GM12878 (cell line): ENCODE data around the gene KRT79. TPM values are rescaled to one million over a fixed set of nuclear protein-coding genes. Genes with fewer than 3 reads are reported as not detected.

Source experiments
- ATAC-seq: fragments of 200-7000 bp; cut with Tn5 transposase; 3 replicates; pipeline ENCODE4 v1.9.1; 2020; ENCODE audit warnings: mild to moderate bottlenecking, moderate library complexity
- BruUV-seq: library from RNA; stranded (reverse); fragments of 400-500 nt; replicated peaks from 2 replicates; lab custom pipeline; 2021; lab: Mats Ljungman, UMichigan
- CTCF ChIA-PET: fragments of 300-600 bp; sonication (Branson Sonifier 250); formaldehyde crosslinking; extraction: SDS; loops from one replicate; lab custom pipeline; 2021; ENCODE audit warnings: inconsistent platforms; lab: Yijun Ruan, JAX
- POLR2A ChIA-PET: fragments of 350-600 bp; formaldehyde crosslinking; extraction: SDS; loops from one replicate; lab custom pipeline; 2021; ENCODE audit warnings: inconsistent platforms; lab: Charles Lee
- RAD21 ChIA-PET: fragments of 300-600 bp; sonication (Branson Sonifier 250); formaldehyde crosslinking; loops from one replicate; lab custom pipeline; 2023; ENCODE audit warnings: antibody characterized with exemption; ENCODE audit not compliant: unreplicated experiment; lab: Charles Lee
- SMC1A ChIA-PET: fragments of 300-600 bp; sonication (Branson Sonifier 250); formaldehyde crosslinking; loops from one replicate; lab custom pipeline; 2023; ENCODE audit not compliant: unreplicated experiment, uncharacterized antibody; lab: Charles Lee
- DNase-seq: peaks from one replicate; pipeline ENCODE4 v3.0.0-alpha.2; 2011; ENCODE audit warnings: low read depth, low spot score
- FAIRE-seq: peaks from 3 replicates; lab custom pipeline; 2011; peaks lifted over from hg19 to GRCh38; lab: Jason Lieb, UNC
- H2AFZ ChIP-seq: 2 replicates; pipeline ENCODE4 v1.6.0; 2011; ENCODE audit warnings: low read depth, low read length, control low read depth; ENCODE audit not compliant: control insufficient read depth
- H3K27ac ChIP-seq: 2 replicates; pipeline ENCODE4 v1.5.1; 2011; ENCODE audit warnings: control low read depth; ENCODE audit not compliant: control insufficient read depth, insufficient read depth
- H3K27me3 ChIP-seq, 2 experiments: replicated peaks in 1 of 2; 2 replicates each; pipeline versions ENCODE4 v1.6.0 to v1.6.1; 2011; ENCODE audit warnings: low read length in 1 of 2; ENCODE audit not compliant: control insufficient read depth in 2 of 2, insufficient read depth in 2 of 2
- H3K36me3 ChIP-seq, 2 experiments: 2 replicates each; pipeline ENCODE4 v1.5.1; 2011; ENCODE audit warnings: low read length in 1 of 2; ENCODE audit not compliant: control insufficient read depth in 2 of 2, insufficient read depth in 2 of 2
- H3K4me1 ChIP-seq: 2 replicates; pipeline ENCODE4 v1.6.1; 2011; ENCODE audit warnings: mild to moderate bottlenecking, low read length, moderate library complexity, mixed read lengths; ENCODE audit not compliant: control insufficient read depth, insufficient read depth
- H3K4me2 ChIP-seq: 2 replicates; pipeline ENCODE4 v1.6.0; 2011; ENCODE audit warnings: control low read depth; ENCODE audit not compliant: control insufficient read depth, insufficient read depth
- H3K4me3 ChIP-seq: fragments of 200-600 bp; sonication (generic); 2 replicates; pipeline ENCODE4 v1.5.1; 2016
- H3K79me2 ChIP-seq: 2 replicates; pipeline ENCODE4 v1.6.0; 2011; ENCODE audit warnings: low read length; ENCODE audit not compliant: control insufficient read depth, insufficient read depth
- H3K9ac ChIP-seq: 2 replicates; pipeline ENCODE4 v1.8.0; 2011; ENCODE audit warnings: low read length, control low read depth, mixed read lengths; ENCODE audit not compliant: control insufficient read depth, insufficient read depth
- H3K9me3 ChIP-seq: replicated peaks from 3 replicates; pipeline ENCODE4 v1.5.1; 2011; ENCODE audit warnings: mild to moderate bottlenecking, low read length; ENCODE audit not compliant: control insufficient read depth, insufficient read depth
- H4K20me1 ChIP-seq: 2 replicates; pipeline ENCODE4 v1.6.0; 2011; ENCODE audit not compliant: control insufficient read depth, insufficient read depth
- ASH2L ChIP-seq: fragments of 300-600, 200-600 bp; sonication (generic); IDR thresholded peaks from 2 replicates; pipeline ENCODE4 v1.6.1; 2017; ENCODE audit warnings: low read depth, mild to moderate bottlenecking, borderline replicate concordance
- CEBPZ ChIP-seq: fragments of 150-350 bp; IDR thresholded peaks from 2 replicates; pipeline ENCODE4 v1.6.1; 2016; ENCODE audit warnings: low read depth, low read length
- CREB1 ChIP-seq: IDR thresholded peaks from 2 replicates; pipeline ENCODE4 v1.6.1; 2012; ENCODE audit warnings: low read depth, mild to moderate bottlenecking, inconsistent platforms
- E2F8 ChIP-seq: fragments of 450-650 bp; IDR thresholded peaks from 2 replicates; pipeline ENCODE4 v1.6.1; 2018; ENCODE audit warnings: mild to moderate bottlenecking, low read depth, moderate library complexity; ENCODE audit not compliant: partially characterized antibody
- HSF1 ChIP-seq: fragments of 150-350 bp; IDR thresholded peaks from 2 replicates; pipeline ENCODE4 v1.6.1; 2014; ENCODE audit warnings: mild to moderate bottlenecking, low read depth, low read length
- NR2C1 ChIP-seq: fragments of 450-650 bp; IDR thresholded peaks from 2 replicates; pipeline ENCODE4 v1.6.1; 2017; ENCODE audit warnings: antibody characterized with exemption, mild to moderate bottlenecking, moderate library complexity
- RAD21 ChIP-seq: IDR thresholded peaks from 2 replicates; pipeline ENCODE4 v1.6.1; 2011; ENCODE audit warnings: mild to moderate bottlenecking, low read depth, low read length, moderate library complexity; ENCODE audit not compliant: insufficient read depth
- RB1 ChIP-seq: fragments of 450-650 bp; formaldehyde crosslinking; IDR thresholded peaks from 2 replicates; pipeline ENCODE4 v1.6.1; 2017; ENCODE audit warnings: mild to moderate bottlenecking, borderline replicate concordance
- SIN3A ChIP-seq: IDR thresholded peaks from 2 replicates; pipeline ENCODE4 v1.6.1; 2012; ENCODE audit warnings: low read depth, low read length, improper control_type of control experiment
- SIX5 ChIP-seq: IDR thresholded peaks from 2 replicates; pipeline ENCODE4 v1.6.1; 2011; ENCODE audit warnings: mild to moderate bottlenecking, low read depth, low read length, moderate library complexity; ENCODE audit not compliant: severe bottlenecking
- SMARCA5 ChIP-seq: fragments of 450-650 bp; IDR thresholded peaks from 2 replicates; pipeline ENCODE4 v1.6.1; 2017; ENCODE audit warnings: mild to moderate bottlenecking
- SUZ12 ChIP-seq: fragments of 200-600 bp; sonication (generic); IDR thresholded peaks from one replicate; pipeline ENCODE4 v1.6.1; 2018; ENCODE audit warnings: antibody characterized with exemption, mild to moderate bottlenecking; ENCODE audit not compliant: unreplicated experiment
- WGBS: methylation state at CpG from one replicate; pipeline ENCODE4 v1.1.6; 2016; ENCODE audit warnings: low lambda C conversion rate; ENCODE audit not compliant: insufficient replicate concordance, insufficient coverage; ENCODE audit errors: missing lambda C conversion rate; 5-methylcytosine and 5-hydroxymethylcytosine counted together
- in situ Hi-C: fragments of 300-500 bp; cut with MboI; formaldehyde crosslinking; loops from 9 replicates; pipeline ENCODE4 v1.14.3; 2018; ENCODE audit warnings: mixed read lengths
- intact Hi-C: fragments of 100-400 bp; cut with micrococcal nuclease; formaldehyde crosslinking; loops from one replicate; pipeline ENCODE4 v1.14.2; 2022; ENCODE audit not compliant: unreplicated experiment
- polyA plus RNA-seq, 11 experiments: library from polyadenylated mRNA; depleted of rRNA in 4 of 11; unstranded in 6 of 11; stranded (reverse) in 5 of 11; fragments of >200 nt; fragmentation: Nextera tagmentation in 4 of 11; fragmentation: Illumina TruSeq in 1 of 11; extraction: Ambion mirVana in 4 of 11; extraction: Trizol in 1 of 11; gene quantifications; 1 replicate in 1 of 11; 2 replicates in 10 of 11; pipeline versions ENCODE4 v1.2.1 to v1.2.3, GENCODE V29; 2011 to 2016; ENCODE audit warnings: inconsistent platforms in 2 of 11, missing spikeins in 2 of 11, low read depth in 1 of 11
- total RNA-seq, 4 experiments: library from RNA; depleted of rRNA in 3 of 4; stranded (reverse); fragments of >200 nt in 3 of 4; fragmentation: Illumina TruSeq in 1 of 4; extraction: Trizol in 1 of 4; gene quantifications; 2 replicates each; pipeline versions ENCODE4 v1.2.1 to v1.2.3, GENCODE V29; 2013 to 2021

Gene KRT79
- total and polyA plus RNA-seq, 10 of the 15 experiments (the other 5 are each of a cell fraction or from before 2014, with no cell fraction given), result 0.03 to 0.09 (median 0.07) TPM; not detected in 7

- ChIA-PET CTCF (interaction anchor here (1.1 kb wide), 1 partner anchor 8 kb away, joined by 3 read pairs; no protein-coding TSS in a partner anchor), POLR2A (no interaction called here), RAD21 (no interaction called here), SMC1A (no interaction called here)
- no peak overlapping the region for H3K4me3 ChIP-seq
- ATAC-seq (no peak), DNase-seq (no peak), FAIRE-seq (no peak)
- no peaks in the 10 kb centered on the region for H3K79me2 ChIP-seq
- in situ Hi-C loops, result no loop called here
- no peak overlapping the region for H3K9ac ChIP-seq
- no peak overlapping the region for H3K4me2 ChIP-seq
- no peaks in the 10 kb centered on the region for H3K4me1 ChIP-seq
- TF ChIP-seq SIN3A (no peak), HSF1 (no peak), SUZ12 (no peak), E2F8 (no peak), ASH2L (no peak), CREB1 (no peak), RAD21 (no peak), RB1 (no peak), NR2C1 (no peak), SIX5 (no peak), SMARCA5 (no peak), CEBPZ (no peak)
- H3K9me3 ChIP-seq, result no peaks in the 10 kb centered on the region
- no peak overlapping the region for H2AFZ ChIP-seq
- H3K36me3 ChIP-seq, result no peaks in the 10 kb centered on the region
- no peaks in the 10 kb centered on the region for H4K20me1 ChIP-seq
- peaks cover 0 to 4% of the 10 kb centered on the region in 2 experiments; a peak in 2 of 4 replicates for H3K27me3 ChIP-seq
- H3K27ac ChIP-seq, result no peak overlapping the region
- WGBS, result 49% methylated on average over 3 of the region's 3 CpGs
- BruUV-seq, result no TSS peak
- intact Hi-C loops, result no loop called here
These were observed 23.4 kb upstream of the KRT79 start for GRCh38 chr12:52857500-52857899.
